IMR-90 (cell line): ENCODE data around the gene SLC8A1. TPM values are rescaled to one million over a fixed set of nuclear protein-coding genes. Genes with fewer than 3 reads are reported as not detected.

Experiments
- ATAC-seq: fragments of 200-7000 bp; cut with Tn5 transposase; 2 replicates; pipeline ENCODE4 v1.9.1; 2020; ENCODE audit warnings: low read depth, mild to moderate bottlenecking, moderate library complexity
- BruUV-seq: library from RNA; stranded (reverse); fragments of 400-500 nt; replicated peaks from 2 replicates; lab custom pipeline; 2021; lab: Mats Ljungman, UMichigan
- CTCF ChIA-PET: fragments of 300-600 bp; formaldehyde crosslinking; extraction: SDS; loops from one replicate; lab custom pipeline; 2021; ENCODE audit warnings: antibody characterized with exemption; lab: Yijun Ruan, JAX
- POLR2A ChIA-PET: fragments of 300-600 bp; sonication (Branson Sonifier 250); formaldehyde crosslinking; loops from one replicate; lab custom pipeline; 2022; ENCODE audit warnings: antibody characterized with exemption; ENCODE audit not compliant: unreplicated experiment; lab: Charles Lee
- DNase-seq: peaks from one replicate; pipeline ENCODE4 v3.0.0; 2013
- H2AFZ ChIP-seq: replicated peaks from 2 replicates; pipeline ENCODE3; 2013; ENCODE audit warnings: low read length, mild to moderate bottlenecking; ENCODE audit not compliant: poor library complexity
- H2AK5ac ChIP-seq: 2 replicates; pipeline ENCODE4 v1.6.1; 2013; ENCODE audit warnings: low read depth, low read length, inconsistent platforms
- H2AK9ac ChIP-seq: replicated peaks from 2 replicates; pipeline ENCODE3; 2013; ENCODE audit warnings: mild to moderate bottlenecking, low read depth, low read length, moderate library complexity; ENCODE audit not compliant: poor library complexity
- H2BK120ac ChIP-seq: 2 replicates; pipeline ENCODE4 v1.6.1; 2013; ENCODE audit warnings: low read depth, low read length, inconsistent platforms
- H2BK15ac ChIP-seq: 3 replicates; pipeline ENCODE4 v1.6.1; 2013; ENCODE audit warnings: low read depth, low read length, inconsistent platforms
- H2BK20ac ChIP-seq: 2 replicates; pipeline ENCODE4 v1.6.1; 2013; ENCODE audit warnings: low read depth, mild to moderate bottlenecking, inconsistent platforms, low read length, moderate library complexity
- H2BK5ac ChIP-seq: 2 replicates; pipeline ENCODE4 v1.6.1; 2013; ENCODE audit warnings: mild to moderate bottlenecking, low read depth, low read length, inconsistent platforms; ENCODE audit not compliant: poor library complexity, severe bottlenecking
- H3K14ac ChIP-seq: replicated peaks from 2 replicates; pipeline ENCODE4 v1.6.1; 2013; ENCODE audit warnings: low read depth, low read length, inconsistent platforms
- H3K18ac ChIP-seq: 2 replicates; pipeline ENCODE4 v1.6.1; 2013; ENCODE audit warnings: low read depth, low read length, control low read depth
- H3K23ac ChIP-seq: 2 replicates; pipeline ENCODE4 v1.6.1; 2013; ENCODE audit warnings: low read depth, low read length, inconsistent platforms
- H3K27ac ChIP-seq: 2 replicates; pipeline ENCODE4 v1.5.1; 2013; ENCODE audit warnings: mild to moderate bottlenecking, control low read depth, low read length; ENCODE audit not compliant: insufficient read depth
- H3K27me3 ChIP-seq: 2 replicates; pipeline ENCODE4 v1.6.1; 2013; ENCODE audit warnings: low read length; ENCODE audit not compliant: control insufficient read depth, insufficient read depth
- H3K36me3 ChIP-seq: 2 replicates; pipeline ENCODE4 v1.6.1; 2013; ENCODE audit warnings: low read length, mixed read lengths; ENCODE audit not compliant: control insufficient read depth, insufficient read depth
- H3K4ac ChIP-seq: 2 replicates; pipeline ENCODE4 v1.6.1; 2013; ENCODE audit warnings: low read depth, low read length, inconsistent platforms
- H3K4me1 ChIP-seq: 2 replicates; pipeline ENCODE4 v1.6.1; 2013; ENCODE audit warnings: low read length, mixed read lengths; ENCODE audit not compliant: control insufficient read depth, insufficient read depth
- H3K4me2 ChIP-seq: 2 replicates; pipeline ENCODE4 v1.6.1; 2013; ENCODE audit warnings: low read depth, mild to moderate bottlenecking, control low read depth, low read length, moderate library complexity
- H3K4me3 ChIP-seq: 2 replicates; pipeline ENCODE4 v1.5.1; 2013; ENCODE audit warnings: low read depth, mild to moderate bottlenecking, control low read depth, low read length, moderate library complexity; ENCODE audit not compliant: insufficient read depth
- H3K56ac ChIP-seq: 2 replicates; pipeline ENCODE4 v1.6.1; 2013; ENCODE audit warnings: low read length, inconsistent platforms; ENCODE audit not compliant: insufficient read depth; ENCODE audit errors: extremely low read depth
- H3K79me1 ChIP-seq, 2 experiments: 2 replicates each; pipeline ENCODE4 v1.6.1; 2013; ENCODE audit warnings: low read length in 2 of 2, inconsistent platforms in 1 of 2, low read depth in 1 of 2
- H3K9ac ChIP-seq: 2 replicates; pipeline ENCODE4 v1.6.1; 2013; ENCODE audit warnings: low read depth, low read length, control low read depth
- H3K9me1 ChIP-seq: 2 replicates; pipeline ENCODE4 v1.6.1; 2013; ENCODE audit warnings: low read length, inconsistent platforms; ENCODE audit not compliant: insufficient read depth
- H3K9me3 ChIP-seq: 2 replicates; pipeline ENCODE4 v1.6.1; 2013; ENCODE audit warnings: low read length; ENCODE audit not compliant: control insufficient read depth, insufficient read depth
- H4K20me1 ChIP-seq: 2 replicates; pipeline ENCODE4 v1.6.1; 2013; ENCODE audit warnings: low read length, inconsistent platforms; ENCODE audit not compliant: insufficient read depth
- H4K5ac ChIP-seq: 2 replicates; pipeline ENCODE4 v1.6.1; 2013; ENCODE audit warnings: mild to moderate bottlenecking, low read depth, low read length, control low read depth
- H4K8ac ChIP-seq, 2 experiments: 2 replicates each; pipeline ENCODE4 v1.6.1; 2013; ENCODE audit warnings: low read depth in 2 of 2, low read length in 2 of 2, control low read depth in 1 of 2, inconsistent platforms in 1 of 2
- H4K91ac ChIP-seq: 2 replicates; pipeline ENCODE4 v1.6.1; 2013; ENCODE audit warnings: low read depth, low read length, inconsistent platforms; ENCODE audit not compliant: insufficient read depth
- CEBPB ChIP-seq: IDR thresholded peaks from 2 replicates; pipeline ENCODE4 v1.6.1; 2012; ENCODE audit warnings: low read depth, low read length, improper control_type of control experiment
- CHD1 ChIP-seq: IDR thresholded peaks from 2 replicates; pipeline ENCODE4 v1.6.1; 2012; ENCODE audit warnings: low read depth, low read length, improper control_type of control experiment
- FOS ChIP-seq: fragments of 150-350 bp; IDR thresholded peaks from 2 replicates; pipeline ENCODE4 v1.6.1; 2016; ENCODE audit warnings: low read depth, low read length
- MAFK ChIP-seq: IDR thresholded peaks from 2 replicates; pipeline ENCODE4 v1.6.1; 2012; ENCODE audit warnings: low read depth, low read length, improper control_type of control experiment
- MAZ ChIP-seq: IDR thresholded peaks from 2 replicates; pipeline ENCODE4 v1.6.1; 2012; ENCODE audit warnings: low read depth, mild to moderate bottlenecking, low read length, improper control_type of control experiment, moderate library complexity, borderline replicate concordance
- MXI1 ChIP-seq: IDR thresholded peaks from 2 replicates; pipeline ENCODE4 v1.6.1; 2012; ENCODE audit warnings: low read depth, mild to moderate bottlenecking, low read length, moderate library complexity, borderline replicate concordance
- NFE2L2 ChIP-seq: fragments of 150-350 bp; IDR thresholded peaks from 2 replicates; pipeline ENCODE4 v1.6.1; 2016; ENCODE audit warnings: low read depth, mild to moderate bottlenecking, low read length
- POLR2A ChIP-seq: IDR thresholded peaks from 2 replicates; pipeline ENCODE4 v1.6.1; 2012; ENCODE audit warnings: mild to moderate bottlenecking, low read depth, low read length
- RAD21 ChIP-seq: IDR thresholded peaks from 2 replicates; pipeline ENCODE4 v1.6.1; 2012; ENCODE audit warnings: low read length, improper control_type of control experiment
- RCOR1 ChIP-seq: IDR thresholded peaks from 2 replicates; pipeline ENCODE4 v1.6.1; 2012; ENCODE audit warnings: mild to moderate bottlenecking, low read length, improper control_type of control experiment; ENCODE audit not compliant: insufficient replicate concordance
- RFX5 ChIP-seq: IDR thresholded peaks from 2 replicates; pipeline ENCODE4 v1.8.0; 2012; ENCODE audit warnings: low read depth, mild to moderate bottlenecking, low read length, moderate library complexity
- USF2 ChIP-seq: fragments of 150-350 bp; IDR thresholded peaks from 2 replicates; pipeline ENCODE4 v1.6.1; 2017; ENCODE audit warnings: mild to moderate bottlenecking, antibody characterized with exemption, low read length, low read depth
- WGBS, 2 experiments: methylation state at CpG; one replicate each; pipeline versions ENCODE4 v1.1.5 to v1.1.7; 2013; ENCODE audit warnings: missing lambda C conversion rate in 2 of 2; ENCODE audit not compliant: insufficient read length in 1 of 2; ENCODE audit errors: extremely low coverage in 2 of 2; 5-methylcytosine and 5-hydroxymethylcytosine counted together
- dilution Hi-C: fragments of 300-500 bp; cut with HindIII; formaldehyde crosslinking; loops from one replicate; pipeline ENCODE4 v1.14.3; 2018; ENCODE audit warnings: low sequenced_read_pairs; ENCODE audit not compliant: unreplicated experiment
- in situ Hi-C: fragments of 300-500 bp; cut with MboI; formaldehyde crosslinking; loops from 3 replicates; pipeline ENCODE4 v1.14.3; 2019; ENCODE audit warnings: low sequenced_read_pairs, inconsistent platforms, mixed read lengths
- intact Hi-C: fragments of 100-400 bp; cut with micrococcal nuclease; formaldehyde crosslinking; loops from 2 replicates; pipeline ENCODE4 v1.10.0; 2022
- polyA plus RNA-seq, 3 experiments: library from polyadenylated mRNA; depleted of rRNA; stranded (reverse); fragments of >200 nt; gene quantifications; 2 replicates each; pipeline ENCODE4 v1.2.3, GENCODE V29; 2012; ENCODE audit warnings: low replicate concordance in 1 of 3
- total RNA-seq: library from RNA; depleted of rRNA; stranded (reverse); fragments of >200 nt; gene quantifications from 2 replicates; pipeline ENCODE4 v1.2.3, GENCODE V29; 2012
- TF ChIP-seq, protein P1 (sequence below): fragments of 150-350 bp; IDR thresholded peaks from 2 replicates; pipeline ENCODE4 v1.6.1; 2016; ENCODE audit warnings: low read depth, mild to moderate bottlenecking, low read length, moderate library complexity, borderline replicate concordance
- TF ChIP-seq, protein P2 (sequence below): conservative IDR thresholded peaks from 2 replicates; pipeline ENCODE4 v1.5.1; 2012; ENCODE audit warnings: mild to moderate bottlenecking, low read depth, low read length, improper control_type of control experiment

The SLC8A1 gene
- total and polyA plus RNA-seq, 2 of the 4 experiments (the other 2 are of a cell fraction): 7.7 to 57.0 TPM

DNA sequence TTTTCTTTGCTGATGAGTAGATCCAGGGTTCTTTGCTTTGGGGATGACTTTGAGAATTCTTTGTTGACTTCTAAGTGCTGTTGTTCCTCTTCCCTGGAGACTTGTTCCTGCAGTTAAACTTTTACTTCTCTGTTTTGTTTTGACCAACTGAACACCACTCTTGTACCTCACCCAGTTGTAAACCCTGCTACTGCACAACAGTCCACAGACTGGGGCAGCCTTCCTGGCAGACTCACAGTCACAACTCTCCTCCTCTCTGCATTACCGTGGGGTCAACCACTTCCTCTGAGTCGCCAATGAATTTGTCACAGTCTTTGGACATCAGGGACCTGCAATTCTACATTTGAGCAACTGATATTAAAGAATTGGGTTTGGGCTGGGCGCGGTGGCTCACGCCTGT, 3.8 kb upstream of the SLC8A1 start:
- Histone ChIP-seq H4K8ac (no peak overlapping the region), H2AK9ac (no peak overlapping the region), H4K91ac (no peak overlapping the region), H3K9me3 (no peaks in the 10 kb centered on the region), H3K4me2 (no peak overlapping the region), H3K79me1 (peaks cover 0 to 13% of the 10 kb centered on the region in 2 experiments; a peak in 2 of 4 replicates), H2BK20ac (no peak overlapping the region), H3K36me3 (no peaks in the 10 kb centered on the region), H4K5ac (no peak overlapping the region), H3K9me1 (peaks cover 3% of the 10 kb centered on the region; the same call in 1 of the 2 replicates), H2BK120ac (no peak overlapping the region; the same call in 1 of the 2 replicates), H3K18ac (no peak overlapping the region), H2AK5ac (peak overlapping the region; percentile 27; the same call in 1 of the 2 replicates), H3K27ac (no peak overlapping the region), H2BK5ac (no peak overlapping the region), H2AFZ (peak overlapping the region; percentile 73), H3K56ac (no peak overlapping the region), H3K9ac (no peak overlapping the region), H3K4me1 (peaks cover 12% of the 10 kb centered on the region), H3K23ac (0 out of 2 replicates have a peak overlapping the region, but pooled peaks have one; percentile 5), H3K27me3 (no peaks in the 10 kb centered on the region), H3K4me3 (no peak overlapping the region), H2BK15ac (no peak overlapping the region), H4K20me1 (no peaks in the 10 kb centered on the region), H3K14ac (peak overlapping the region; percentile 66; the same call in 1 of the 2 replicates), H3K4ac (peak overlapping the region; percentile 37; the same call in 1 of the 2 replicates)
- ATAC-seq (no peak), DNase-seq (peak; percentile 32)
- ChIA-PET CTCF (no interaction called here), POLR2A (no interaction called here)
- in situ Hi-C loops (loop anchor here (10.0 kb wide), 1 partner anchor 551 kb away; no protein-coding TSS in a partner anchor), intact Hi-C loops (loop anchor here (10.0 kb wide), 1 partner anchor 421 kb away; no protein-coding TSS in a partner anchor), dilution Hi-C loops (no loop called here)
- WGBS, 2 experiments: no CpG with 5 or more reads among the region's 5 CpGs
- BruUV-seq: no TSS peak
- no peak for TF ChIP-seq FOS
- no peak for TF ChIP-seq RAD21
- TF ChIP-seq MAFK: no peak
- TF ChIP-seq CEBPB: no peak
- TF ChIP-seq NFE2L2: no peak
- TF ChIP-seq RFX5: no peak
- TF ChIP-seq CHD1: no peak
- TF ChIP-seq, protein P1, sequence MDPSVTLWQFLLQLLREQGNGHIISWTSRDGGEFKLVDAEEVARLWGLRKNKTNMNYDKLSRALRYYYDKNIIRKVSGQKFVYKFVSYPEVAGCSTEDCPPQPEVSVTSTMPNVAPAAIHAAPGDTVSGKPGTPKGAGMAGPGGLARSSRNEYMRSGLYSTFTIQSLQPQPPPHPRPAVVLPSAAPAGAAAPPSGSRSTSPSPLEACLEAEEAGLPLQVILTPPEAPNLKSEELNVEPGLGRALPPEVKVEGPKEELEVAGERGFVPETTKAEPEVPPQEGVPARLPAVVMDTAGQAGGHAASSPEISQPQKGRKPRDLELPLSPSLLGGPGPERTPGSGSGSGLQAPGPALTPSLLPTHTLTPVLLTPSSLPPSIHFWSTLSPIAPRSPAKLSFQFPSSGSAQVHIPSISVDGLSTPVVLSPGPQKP: no peak
- TF ChIP-seq RCOR1: no peak
- TF ChIP-seq USF2: no peak
- no peak for TF ChIP-seq MXI1
- TF ChIP-seq, protein P2, sequence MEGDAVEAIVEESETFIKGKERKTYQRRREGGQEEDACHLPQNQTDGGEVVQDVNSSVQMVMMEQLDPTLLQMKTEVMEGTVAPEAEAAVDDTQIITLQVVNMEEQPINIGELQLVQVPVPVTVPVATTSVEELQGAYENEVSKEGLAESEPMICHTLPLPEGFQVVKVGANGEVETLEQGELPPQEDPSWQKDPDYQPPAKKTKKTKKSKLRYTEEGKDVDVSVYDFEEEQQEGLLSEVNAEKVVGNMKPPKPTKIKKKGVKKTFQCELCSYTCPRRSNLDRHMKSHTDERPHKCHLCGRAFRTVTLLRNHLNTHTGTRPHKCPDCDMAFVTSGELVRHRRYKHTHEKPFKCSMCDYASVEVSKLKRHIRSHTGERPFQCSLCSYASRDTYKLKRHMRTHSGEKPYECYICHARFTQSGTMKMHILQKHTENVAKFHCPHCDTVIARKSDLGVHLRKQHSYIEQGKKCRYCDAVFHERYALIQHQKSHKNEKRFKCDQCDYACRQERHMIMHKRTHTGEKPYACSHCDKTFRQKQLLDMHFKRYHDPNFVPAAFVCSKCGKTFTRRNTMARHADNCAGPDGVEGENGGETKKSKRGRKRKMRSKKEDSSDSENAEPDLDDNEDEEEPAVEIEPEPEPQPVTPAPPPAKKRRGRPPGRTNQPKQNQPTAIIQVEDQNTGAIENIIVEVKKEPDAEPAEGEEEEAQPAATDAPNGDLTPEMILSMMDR: no peak
- TF ChIP-seq MAZ: no peak
- TF ChIP-seq POLR2A: no peak
